HG03575 (cell line): Measurements from ENCODE around the gene MYOCD.

Source experiments
- ATAC-seq: cut with Tn5 transposase; IDR thresholded peaks from one replicate; pipeline ENCODE4 v1.9.1; 2021; ENCODE audit not compliant: unreplicated experiment, insufficient number of reproducible peaks, low FRiP score; ENCODE audit errors: extremely low read depth

The MYOCD gene

GRCh38 chr17:12737740-12738469 lies 72.2 kb downstream of the MYOCD start:
- no peak for ATAC-seq

DNA sequence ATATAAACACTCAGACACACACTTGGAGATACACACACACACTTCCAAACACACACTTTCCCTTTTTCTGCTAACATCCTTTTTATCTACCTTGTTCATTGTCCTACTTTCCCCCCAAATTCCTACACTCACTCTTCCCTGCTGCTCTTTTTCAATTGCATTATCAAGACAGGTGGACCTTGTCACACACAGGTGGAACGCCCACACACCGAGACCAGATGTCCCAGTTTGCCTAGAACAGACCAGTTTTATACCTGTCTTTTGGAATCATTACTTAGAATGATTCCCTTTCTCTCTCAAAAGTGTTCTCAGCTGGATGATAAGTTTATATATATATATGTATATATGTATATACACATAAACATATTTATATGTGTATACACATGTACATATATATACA lies 72.9 kb downstream of the MYOCD start:
- ATAC-seq, result no peak

- ATAC-seq, result no peak
These were observed 73.8 kb downstream of the MYOCD start for GRCh38 chr17:12739500-12739899.

- no peak for ATAC-seq
These were observed 77.4 kb downstream of the MYOCD start for GRCh38 chr17:12743046-12743445.

GRCh38 chr17:12744298-12744697 lies 78.6 kb downstream of the MYOCD start:
- ATAC-seq, result no peak

DNA sequence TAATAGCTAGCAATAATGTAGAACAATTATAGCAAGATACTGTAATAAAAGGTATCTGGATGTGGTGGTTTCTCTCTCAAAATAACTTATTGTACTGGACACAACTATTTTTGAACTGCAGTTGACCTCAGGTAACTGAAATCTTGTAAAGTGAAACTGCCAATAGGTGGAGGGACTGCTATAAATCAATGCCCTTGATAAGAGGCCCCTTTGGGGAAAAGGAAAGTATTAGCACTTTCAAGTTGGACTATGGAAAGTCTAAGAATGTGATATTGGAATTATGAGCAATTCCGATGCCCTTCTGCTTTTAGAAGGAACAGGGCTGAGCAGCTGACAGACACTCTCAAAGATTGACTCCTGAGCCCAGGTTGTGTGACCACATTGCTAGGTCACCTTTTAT lies 79.1 kb downstream of the MYOCD start:
- ATAC-seq, result no peak

DNA sequence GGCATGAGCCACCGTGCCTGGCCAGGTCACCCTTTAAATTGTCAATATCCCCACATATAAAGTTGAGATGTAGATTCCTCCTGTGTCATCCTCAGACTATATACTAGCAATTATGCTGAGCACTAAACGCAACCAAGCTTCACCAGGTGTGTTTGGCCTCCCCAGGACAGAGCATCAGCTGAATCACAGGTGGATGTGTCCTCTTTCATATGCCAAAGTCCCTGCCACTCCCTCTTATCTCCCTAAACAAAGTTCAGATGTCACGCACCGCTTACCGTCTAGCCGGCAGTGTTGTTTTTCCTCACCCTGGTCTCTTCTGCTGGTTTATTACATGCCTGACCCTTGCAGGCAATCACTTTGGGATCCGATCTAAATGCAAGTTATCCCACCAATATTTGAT lies 79.8 kb downstream of the MYOCD start:
- no peak for ATAC-seq

GRCh38 chr17:12756786-12757185 lies 91.1 kb downstream of the MYOCD start:
- ATAC-seq, result no peak

GRCh38 chr17:12759090-12759489 lies 93.4 kb downstream of the MYOCD start:
- no peak for ATAC-seq

GRCh38 chr17:12765548-12765947 lies 99.9 kb downstream of the MYOCD start:
- no peak for ATAC-seq

- no peak for ATAC-seq
These were observed 102.6 kb downstream of the MYOCD start for GRCh38 chr17:12768255-12768654.

GRCh38 chr17:12769981-12770380 lies 104.3 kb downstream of the MYOCD start:
- no peak for ATAC-seq

DNA sequence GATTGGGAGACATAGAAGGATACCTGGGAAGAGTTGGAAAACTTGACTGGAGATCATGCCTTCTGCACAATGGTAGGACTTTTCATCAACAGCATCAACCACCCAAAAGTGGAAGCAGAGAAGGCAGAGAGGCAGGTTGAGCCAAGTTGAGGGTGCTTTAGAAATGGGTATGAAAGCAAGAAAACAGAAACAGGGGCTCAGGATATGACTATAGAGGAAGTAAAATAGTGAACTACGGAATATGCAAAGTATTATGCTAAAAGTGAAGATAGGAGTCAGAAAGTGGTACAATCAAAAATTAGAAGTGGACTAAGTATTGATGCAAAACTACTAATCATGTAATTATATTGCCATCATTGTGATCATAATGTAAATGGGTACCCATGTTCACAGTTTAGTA lies 107.5 kb downstream of the MYOCD start:
- no peak for ATAC-seq

DNA sequence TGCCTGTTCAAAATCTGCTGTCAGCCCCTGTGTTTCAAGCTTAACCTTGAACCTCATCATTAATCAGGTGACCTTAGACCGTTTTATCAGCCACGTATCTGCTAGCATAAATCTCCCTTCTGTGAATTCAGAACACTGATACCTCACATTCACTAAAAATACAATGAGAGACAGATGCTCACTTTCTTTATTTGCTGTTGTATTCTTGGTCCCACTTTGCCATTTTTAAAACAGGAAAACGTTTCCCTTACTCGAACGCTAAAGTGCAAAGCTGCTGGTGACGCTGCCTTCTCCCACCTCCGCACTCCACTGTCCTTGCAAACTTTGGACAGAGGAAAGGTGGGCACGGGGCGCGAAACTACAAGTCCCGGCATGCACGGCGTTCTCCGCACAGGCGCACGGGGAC lies 123.4 kb downstream of the MYOCD start:
- ATAC-seq, result no peak

DNA sequence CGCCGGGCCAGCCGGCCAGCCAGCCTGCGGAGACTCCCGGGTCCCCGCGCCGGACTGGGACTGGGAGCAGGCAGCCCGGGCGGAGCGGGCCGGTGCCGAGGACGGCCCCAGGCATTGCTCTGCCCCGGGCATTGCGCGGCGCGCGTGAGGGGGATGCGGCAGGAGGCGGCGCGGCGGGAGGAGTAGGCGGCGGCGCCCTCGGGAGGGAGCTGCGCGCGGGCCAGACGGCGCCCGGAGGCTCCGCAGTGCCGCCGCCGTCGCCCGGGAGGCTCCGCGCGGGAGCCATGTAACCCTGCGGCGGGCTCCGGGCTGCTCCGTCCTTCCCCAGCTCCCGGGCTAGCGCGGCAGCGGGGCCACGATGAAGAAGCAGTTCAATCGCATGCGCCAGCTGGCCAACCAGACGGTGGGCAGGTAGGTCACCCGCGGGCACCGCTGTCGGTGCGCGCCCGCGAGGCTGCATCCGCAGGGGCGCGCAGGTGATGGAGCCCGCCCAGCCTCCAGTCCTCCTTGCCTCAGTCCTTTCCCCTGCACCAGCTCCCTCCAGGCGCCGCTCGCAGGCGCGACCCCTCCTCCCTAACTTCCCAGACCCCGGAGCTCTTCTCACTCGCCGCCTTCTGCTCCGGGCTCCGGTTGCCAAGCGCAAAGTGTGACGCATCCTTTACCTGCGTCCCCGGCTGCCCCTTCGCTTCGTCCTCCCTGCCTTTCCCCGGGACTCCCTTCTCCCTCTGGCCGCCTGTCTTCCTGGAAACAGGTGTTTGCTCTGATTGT lies 124.0 kb downstream of the MYOCD start, which contains the start of gene ARHGAP44:
Gene ARHGAP44, plus strand, starts transcription at position 18 of the 768 bp plus-strand sequence. Its CDS starts 341 bp downstream, at position 359.
- ATAC-seq, result no peak

DNA sequence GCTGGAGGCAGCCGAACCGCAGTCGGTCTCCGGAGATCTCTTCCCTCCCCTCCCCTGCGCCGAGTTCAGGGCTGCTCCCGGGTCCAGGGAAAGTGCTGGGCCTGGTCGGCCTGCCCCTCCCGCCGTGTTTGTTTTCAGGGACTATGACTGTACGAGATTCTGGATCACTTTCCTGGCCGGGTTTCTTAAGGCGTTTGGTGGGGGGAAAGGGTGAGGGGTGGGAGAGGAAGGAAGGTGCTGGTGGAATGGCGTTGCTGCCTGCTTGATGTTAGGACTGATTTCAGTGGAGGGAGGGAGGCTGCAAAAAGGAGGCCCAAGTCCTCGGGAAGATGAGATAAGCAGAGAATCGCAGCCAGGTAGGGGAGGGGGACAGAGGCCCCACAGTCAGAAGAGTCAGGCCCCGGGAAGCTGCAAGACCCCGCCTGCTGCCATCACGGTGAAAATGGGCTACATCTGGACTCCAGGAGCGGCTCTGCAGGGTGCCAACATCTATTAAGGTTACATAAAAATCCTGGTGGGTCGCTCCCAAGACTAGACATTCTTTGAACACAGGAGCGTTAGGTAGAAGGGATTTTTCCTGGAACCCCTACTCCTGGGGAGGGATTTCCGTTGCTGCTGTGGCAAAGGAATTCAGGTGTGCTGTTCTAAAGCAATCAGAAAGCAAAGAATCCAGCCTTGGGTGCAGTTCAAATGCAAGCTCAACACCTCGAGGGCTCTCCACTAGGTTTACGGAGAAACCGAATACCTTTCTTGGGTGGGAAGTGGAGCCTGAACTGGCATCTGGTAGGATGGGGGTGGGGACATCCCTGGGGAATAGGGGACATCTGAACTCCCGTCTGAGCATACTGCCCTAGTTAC lies 124.8 kb downstream of the MYOCD start:
- no peak for ATAC-seq

- ATAC-seq, result no peak
These were observed 129.3 kb downstream of the MYOCD start for GRCh38 chr17:12794919-12795532.

GRCh38 chr17:12800855-12801365 lies 135.2 kb downstream of the MYOCD start:
- ATAC-seq, result no peak

- no peak for ATAC-seq
These were observed 140.9 kb downstream of the MYOCD start for GRCh38 chr17:12806630-12807029.
